H1 (cell line): ENCODE results near the gene NR0B2. TPM values are rescaled to one million over a fixed set of nuclear protein-coding genes. Genes with fewer than 3 reads are reported as not detected.
A peak's percentile ranks its signal among the peaks of the same experiment; 100 is the strongest.

Source experiments
- CTCF ChIA-PET: fragments of 300-600 bp; sonication (Branson Sonifier 250); formaldehyde crosslinking; loops from one replicate; lab custom pipeline; 2021; ENCODE audit not compliant: partially characterized antibody; lab: Charles Lee
- POLR2A ChIA-PET: fragments of 300-600 bp; sonication (Branson Sonifier 250); formaldehyde crosslinking; loops from one replicate; lab custom pipeline; 2021; ENCODE audit warnings: inconsistent platforms; ENCODE audit not compliant: partially characterized antibody; lab: Charles Lee
- DNase-seq, 2 experiments: peaks; one replicate each; pipeline versions ENCODE4 v3.0.0 to v3.0.0-alpha.2; 2010 to 2022; ENCODE audit warnings: low spot score in 2 of 2, low read depth in 1 of 2, mixed read lengths in 1 of 2
- FAIRE-seq: peaks from 2 replicates; lab custom pipeline; 2011; peaks lifted over from hg19 to GRCh38; lab: Jason Lieb, UNC
- H2AFZ ChIP-seq: 2 replicates; pipeline ENCODE4 v1.8.1; 2012; ENCODE audit warnings: low read length, inconsistent platforms
- H2AK5ac ChIP-seq: 2 replicates; pipeline ENCODE4 v1.6.1; 2013; ENCODE audit warnings: low read depth, low read length
- H2BK120ac ChIP-seq: replicated peaks from 2 replicates; pipeline ENCODE3; 2013; ENCODE audit warnings: low read depth, low read length, inconsistent platforms
- H2BK12ac ChIP-seq: 2 replicates; pipeline ENCODE4 v1.6.1; 2013; ENCODE audit warnings: low read depth, low read length
- H2BK15ac ChIP-seq: 2 replicates; pipeline ENCODE4 v1.6.1; 2013; ENCODE audit warnings: low read length
- H2BK20ac ChIP-seq: 2 replicates; pipeline ENCODE4 v1.6.1; 2013; ENCODE audit warnings: low read length
- H2BK5ac ChIP-seq: 2 replicates; pipeline ENCODE4 v1.6.1; 2013; ENCODE audit warnings: low read depth, low read length
- H3K14ac ChIP-seq: 2 replicates; pipeline ENCODE4 v1.6.1; 2013; ENCODE audit warnings: inconsistent platforms; ENCODE audit not compliant: insufficient read length
- H3K18ac ChIP-seq: 2 replicates; pipeline ENCODE4 v1.6.1; 2013; ENCODE audit warnings: low read length; ENCODE audit errors: extremely low read depth
- H3K23ac ChIP-seq: 2 replicates; pipeline ENCODE4 v1.6.1; 2013; ENCODE audit warnings: inconsistent platforms; ENCODE audit not compliant: insufficient read length
- H3K23me2 ChIP-seq: 2 replicates; pipeline ENCODE4 v1.6.1; 2013; ENCODE audit warnings: low read depth, low read length
- H3K27ac ChIP-seq: 2 replicates; pipeline ENCODE4 v1.6.1; 2011; ENCODE audit warnings: low read depth, low read length, inconsistent platforms
- H3K27me3 ChIP-seq, 4 experiments: replicated peaks in 1 of 4; 1 replicate in 1 of 4; 2 replicates in 3 of 4; pipeline versions ENCODE4 v1.6.1 to v1.8.1; 2011 to 2013; ENCODE audit warnings: low read length in 3 of 4, mild to moderate bottlenecking in 3 of 4, inconsistent platforms in 2 of 4, mixed read lengths in 2 of 4, moderate library complexity in 1 of 4; ENCODE audit not compliant: control insufficient read depth in 3 of 4, insufficient read depth in 3 of 4; ENCODE audit errors: extremely low read depth in 1 of 4
- H3K36me3 ChIP-seq, 4 experiments: 2 replicates each; pipeline versions ENCODE4 v1.6.1 to v1.8.1; 2011 to 2013; ENCODE audit warnings: mild to moderate bottlenecking in 4 of 4, low read length in 3 of 4, moderate library complexity in 2 of 4, control low read depth in 1 of 4, inconsistent platforms in 1 of 4; ENCODE audit not compliant: insufficient read depth in 4 of 4, control insufficient read depth in 2 of 4
- H3K4ac ChIP-seq: replicated peaks from 2 replicates; pipeline ENCODE3; 2013; ENCODE audit warnings: low read length, low read depth, mixed read lengths, inconsistent platforms; ENCODE audit not compliant: insufficient read length
- H3K4me1 ChIP-seq, 4 experiments: replicated peaks in 1 of 4; 1 replicate in 1 of 4; 2 replicates in 3 of 4; pipeline versions ENCODE4 v1.6.1 to v1.8.1; 2011 to 2013; ENCODE audit warnings: low read length in 3 of 4, inconsistent platforms in 2 of 4, mixed read lengths in 1 of 4; ENCODE audit not compliant: insufficient read depth in 4 of 4, control insufficient read depth in 3 of 4
- H3K4me2 ChIP-seq, 2 experiments: 2 replicates each; pipeline versions ENCODE4 v1.6.1 to v1.8.1; 2011 to 2013; ENCODE audit warnings: low read depth in 2 of 2, low read length in 2 of 2, control low read depth in 1 of 2, inconsistent platforms in 1 of 2, mild to moderate bottlenecking in 1 of 2; ENCODE audit not compliant: insufficient read depth in 1 of 2
- H3K4me3 ChIP-seq, 4 experiments: fragments of 200-600, 300-600 bp in 1 of 4; sonication (generic), shearing (Covaris generic), sonication (Bioruptor Twin) in 1 of 4; 2 replicates each; pipeline versions ENCODE4 v1.5.1 to v1.8.1; 2011 to 2016; ENCODE audit warnings: low read length in 4 of 4, low read depth in 3 of 4, control low read depth in 2 of 4, inconsistent platforms in 2 of 4, mild to moderate bottlenecking in 2 of 4, mixed read lengths in 1 of 4, moderate library complexity in 1 of 4; ENCODE audit not compliant: insufficient read depth in 2 of 4; ENCODE audit errors: extremely low read depth in 1 of 4
- H3K56ac ChIP-seq: replicated peaks from 2 replicates; pipeline ENCODE3; 2013; ENCODE audit warnings: low read depth, mild to moderate bottlenecking, mixed read lengths, low read length, inconsistent platforms; ENCODE audit not compliant: insufficient read length
- H3K79me1 ChIP-seq: 2 replicates; pipeline ENCODE4 v1.6.1; 2013; ENCODE audit warnings: low read depth, low read length, control low read depth
- H3K79me2 ChIP-seq, 2 experiments: 2 replicates each; pipeline versions ENCODE4 v1.6.1 to v1.8.1; 2012 to 2013; ENCODE audit warnings: low read length in 2 of 2, mild to moderate bottlenecking in 2 of 2, inconsistent platforms in 1 of 2; ENCODE audit not compliant: insufficient read depth in 2 of 2, control insufficient read depth in 1 of 2
- H3K9ac ChIP-seq, 4 experiments: replicated peaks in 1 of 4; 1 replicate in 1 of 4; 2 replicates in 3 of 4; pipeline versions ENCODE4 v1.6.1 to v1.8.1; 2011 to 2013; ENCODE audit warnings: low read depth in 3 of 4, low read length in 3 of 4, control low read depth in 2 of 4, mild to moderate bottlenecking in 2 of 4, moderate library complexity in 2 of 4, inconsistent platforms in 1 of 4; ENCODE audit errors: extremely low read depth in 1 of 4
- H3K9me3 ChIP-seq, 2 experiments: 2 replicates each; pipeline versions ENCODE4 v1.6.1 to v1.8.1; 2012 to 2013; ENCODE audit warnings: mild to moderate bottlenecking in 2 of 2, moderate library complexity in 2 of 2, control low read depth in 1 of 2, inconsistent platforms in 1 of 2, low read depth in 1 of 2, low read length in 1 of 2, mixed read lengths in 1 of 2; ENCODE audit not compliant: insufficient read depth in 2 of 2
- H4K20me1 ChIP-seq, 2 experiments: replicated peaks in 1 of 2; 2 replicates each; pipeline versions ENCODE3 to v1.8.1; 2011 to 2013; ENCODE audit warnings: inconsistent platforms in 2 of 2, low read length in 2 of 2, mild to moderate bottlenecking in 1 of 2; ENCODE audit not compliant: insufficient read depth in 2 of 2, control insufficient read depth in 1 of 2
- H4K5ac ChIP-seq: 2 replicates; pipeline ENCODE4 v1.6.1; 2013; ENCODE audit warnings: low read length, low read depth, mixed read lengths, inconsistent platforms; ENCODE audit not compliant: insufficient read length
- H4K8ac ChIP-seq: 2 replicates; pipeline ENCODE4 v1.8.0; 2013; ENCODE audit warnings: mild to moderate bottlenecking, moderate library complexity, low read length, inconsistent platforms; ENCODE audit not compliant: insufficient read depth; ENCODE audit errors: extremely low read depth
- H4K91ac ChIP-seq: replicated peaks from 2 replicates; pipeline ENCODE3; 2013; ENCODE audit warnings: low read length, mixed read lengths, inconsistent platforms; ENCODE audit not compliant: insufficient read length
- CBX5 ChIP-seq: fragments of 300-800, 300-1000 bp; sonication (generic); IDR thresholded peaks from 2 replicates; pipeline ENCODE4 v1.7.1; 2016; ENCODE audit warnings: antibody characterized with exemption, low read length, low read depth
- CREB1 ChIP-seq: IDR thresholded peaks from 2 replicates; pipeline ENCODE4 v1.6.1; 2012; ENCODE audit warnings: inconsistent platforms
- GTF2F1 ChIP-seq: IDR thresholded peaks from 2 replicates; pipeline ENCODE4 v1.6.1; 2012; ENCODE audit warnings: low read depth, low read length, improper control_type of control experiment, borderline replicate concordance
- HDAC2 ChIP-seq, 2 experiments: fragments of 300-600 bp in 1 of 2; sonication (generic) in 1 of 2; IDR thresholded peaks; 2 replicates each; pipeline ENCODE4 v1.6.1; 2011 to 2012; ENCODE audit warnings: low read depth in 2 of 2, low read length in 2 of 2, mild to moderate bottlenecking in 2 of 2, moderate library complexity in 2 of 2, borderline replicate concordance in 1 of 2, inconsistent platforms in 1 of 2
- MAX ChIP-seq: IDR thresholded peaks from 2 replicates; pipeline ENCODE4 v1.6.1; 2012; ENCODE audit warnings: inconsistent platforms
- SP2 ChIP-seq: IDR thresholded peaks from 2 replicates; pipeline ENCODE4 v1.6.1; 2012; ENCODE audit warnings: mild to moderate bottlenecking, low read length, inconsistent platforms
- TEAD4 ChIP-seq: IDR thresholded peaks from 2 replicates; pipeline ENCODE4 v1.6.1; 2012; ENCODE audit warnings: low read depth, low read length, inconsistent platforms, mixed read lengths
- WGBS, 2 experiments: shearing (Covaris generic) in 1 of 2; methylation state at CpG; one replicate each; pipeline versions ENCODE4 v1.1.6 to v1.1.7; 2013 to 2015; ENCODE audit warnings: low lambda C conversion rate in 2 of 2, mixed read lengths in 2 of 2, inconsistent platforms in 1 of 2, low coverage in 1 of 2, missing lambda C conversion rate in 1 of 2; ENCODE audit not compliant: insufficient replicate concordance in 2 of 2, insufficient coverage in 1 of 2, insufficient read length in 1 of 2; ENCODE audit errors: extremely low coverage in 1 of 2, missing lambda C conversion rate in 1 of 2; 5-methylcytosine and 5-hydroxymethylcytosine counted together
- polyA plus RNA-seq, 7 experiments: library from polyadenylated mRNA; depleted of rRNA in 3 of 7; stranded (reverse) in 5 of 7; unstranded in 2 of 7; fragments of >200 nt in 5 of 7; fragments of 200-250 nt in 2 of 7; gene quantifications; 1 replicate in 5 of 7; 2 replicates in 1 of 7; 4 replicates in 1 of 7; pipeline versions ENCODE4 v1.2.1 to v1.2.3, GENCODE V29; 2011 to 2013; ENCODE audit warnings: missing spikeins in 2 of 7, mixed read lengths in 2 of 7
- total RNA-seq: library from RNA; stranded (reverse); fragmentation: NEBNext Ultra II Directional; extraction: Animal tissue kit (Norgen Biotek cat#: 25700); gene quantifications from 2 replicates; pipeline ENCODE4 v1.2.1, GENCODE V29; 2021

NR0B2 gene
- total and polyA plus RNA-seq, 2 of the 8 experiments (the other 6 are each of a cell fraction or from before 2014, with no cell fraction given): not detected

GRCh38 chr1:26921540-26922430 is 8.0 kb upstream of the NR0B2 start, which contains the start of gene NUDC:
TSS of gene NUDC (plus strand) at chr1:26921743. CDS start at chr1:26921849, 106 bp downstream.
- peak within 1 kb of the TSS; percentile 96; the same call in 1 of the 2 replicates for H4K8ac ChIP-seq
- H3K4me2 ChIP-seq: peak within 1 kb of the TSS; percentile 81 to 91
- peaks cover 9% of the 10 kb centered on the region for H3K23me2 ChIP-seq
- no peak within 1 kb of the TSS for H2BK120ac ChIP-seq
- H3K4me3 ChIP-seq: peak within 1 kb of the TSS; percentile 70 to 88 (median 82)
- peak; percentile 88 to 92 for DNase-seq
- H3K18ac ChIP-seq: peak within 1 kb of the TSS; percentile 93; the same call in 1 of the 2 replicates
- H2BK20ac ChIP-seq: no peak within 1 kb of the TSS
- H2AK5ac ChIP-seq: peak within 1 kb of the TSS; percentile 54; the same call in 1 of the 2 replicates
- H3K79me1 ChIP-seq: peaks cover 11% of the 10 kb centered on the region
- peaks cover 0 to 6% (median 4%) of the 10 kb centered on the region in 4 experiments; a peak in 3 of 7 replicates for H3K4me1 ChIP-seq
- H3K27me3 ChIP-seq: no peaks in the 10 kb centered on the region
- no peak within 1 kb of the TSS for H3K14ac ChIP-seq
- no peak within 1 kb of the TSS for H3K56ac ChIP-seq
- 3% methylated on average over 75 of the region's 83 CpGs; no CpG with 5 or more reads in 1 of the 2 experiments for WGBS, 2 experiments
- peak within 1 kb of the TSS; percentile 76 to 92 (median 86) for H3K9ac ChIP-seq
- peaks cover 10 to 31% (median 21%) of the 10 kb centered on the region in 4 experiments for H3K36me3 ChIP-seq
- H2AFZ ChIP-seq: peak within 1 kb of the TSS; percentile 63
- H3K23ac ChIP-seq: no peak within 1 kb of the TSS
- H3K27ac ChIP-seq: peak within 1 kb of the TSS; percentile 90
- peak within 1 kb of the TSS; percentile 70 for H4K5ac ChIP-seq
- peaks cover 0 to 7% of the 10 kb centered on the region in 2 experiments for H4K20me1 ChIP-seq
- peak within 1 kb of the TSS; percentile 88; the same call in 1 of the 2 replicates for H2BK5ac ChIP-seq
- peak; percentile 73 for FAIRE-seq
- H2BK12ac ChIP-seq: no peak within 1 kb of the TSS; the same call in 1 of the 2 replicates
- no peaks in the 10 kb centered on the region for H3K9me3 ChIP-seq
- no peak within 1 kb of the TSS for H3K4ac ChIP-seq
- H4K91ac ChIP-seq: peak within 1 kb of the TSS; percentile 26
- H3K79me2 ChIP-seq: peaks cover 12 to 32% of the 10 kb centered on the region in 2 experiments
- H2BK15ac ChIP-seq: 0 out of 2 replicates have a peak within 1 kb of the TSS, but pooled peaks have one; percentile 40
- POLR2A ChIA-PET: interaction anchor here (0.7 to 2.2 kb wide), 16 partner anchors 9 to 422 kb away, joined by 3 to 13 read pairs (median 4); partner anchors contain the start of genes GPATCH3 and NR0B2
- CTCF ChIA-PET: interaction anchor here (1.0 kb wide), 1 partner anchor 242 kb away, joined by 3 read pairs; no protein-coding TSS in a partner anchor
- TF ChIP-seq CBX5 (no peak), MAX (peak; percentile 93), GTF2F1 (0 out of 2 replicates have a peak, but pooled peaks have one; percentile 8), CREB1 (peak; percentile 68; the same call in 1 of the 2 replicates), SP2 (peak; percentile 39; the same call in 1 of the 2 replicates), TEAD4 (no peak), HDAC2 (IDR thresholded peaks at IDR 0.05; ENCODE audit: borderline replicate concordance in 1 of 2, low read depth in 2 of 2, low read length in 2 of 2) (peak; percentile 64 to 85; a peak in 2 of 4 replicates)
